ENCODE measurements around the gene MRPL2. TPM values are rescaled to one million over a fixed set of nuclear protein-coding genes. Genes with fewer than 3 reads are reported as not detected.

Gene MRPL2
- total and polyA plus RNA-seq, 11 donors: 54.0 to 142 (median 88.4) TPM

DNA sequence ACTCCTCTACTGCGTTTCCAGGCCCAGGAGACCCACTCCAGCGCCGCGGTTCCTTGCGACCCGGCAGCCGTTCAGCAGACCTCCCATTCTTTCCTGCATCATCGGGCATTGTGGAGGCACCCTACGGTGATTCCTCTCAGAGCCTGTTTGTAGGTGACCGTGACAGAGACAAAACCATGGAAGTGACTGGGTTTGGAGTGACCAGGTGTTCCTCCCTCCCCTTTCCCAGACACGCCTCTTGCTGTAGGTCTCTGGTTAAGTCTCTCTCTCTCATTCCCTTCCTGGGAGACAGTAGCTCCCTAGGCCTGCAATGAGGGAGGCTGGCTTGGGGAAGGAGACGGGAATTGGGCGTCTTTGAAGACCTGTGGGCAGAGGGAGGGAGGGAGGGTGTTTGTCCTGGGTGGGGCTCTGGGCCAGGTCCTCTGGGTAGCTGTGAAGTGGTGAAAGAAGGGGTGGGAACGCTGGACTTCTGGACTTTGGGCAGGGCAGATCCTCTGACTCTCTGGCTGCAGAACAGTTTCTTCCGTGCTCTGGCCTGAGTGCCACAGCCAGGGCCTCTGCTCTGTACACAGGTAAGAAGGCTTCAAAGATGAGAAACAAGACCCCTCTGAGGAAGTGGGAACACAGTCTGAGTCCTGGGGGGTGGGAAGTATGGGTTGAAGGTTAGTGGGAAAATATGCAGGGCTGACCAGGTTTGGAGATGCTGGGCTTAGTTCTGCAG is 960 bp upstream of the MRPL2 start:
- 7 to 18% (median 10%) methylated on average over 8 to 15 of the region's 15 CpGs for WGBS, 4 donors

DNA sequence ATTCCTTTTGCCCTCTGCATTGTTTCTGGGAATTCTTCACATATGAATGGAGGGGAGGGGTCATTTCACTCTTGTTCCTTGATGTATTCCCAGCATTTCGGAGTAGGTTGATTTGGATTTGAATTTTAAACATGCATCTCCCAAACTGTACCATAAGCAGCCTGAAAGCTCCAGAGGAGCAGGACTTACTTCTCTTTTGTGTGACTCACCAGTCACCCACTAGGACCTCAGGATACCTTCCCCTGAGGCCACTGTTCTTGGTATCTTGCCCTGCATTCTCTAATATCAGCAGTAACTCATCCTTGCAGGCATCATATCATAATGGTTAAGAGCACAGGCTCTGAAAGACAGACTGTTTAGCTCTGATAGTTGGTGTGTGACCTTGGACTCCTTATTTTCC is 703 bp downstream of the MRPL2 start:
- TF ChIP-seq CTCF (IDR thresholded peaks at IDR 0.05) (no peak), POLR2A (IDR thresholded peaks at IDR 0.05) (no peak)
- Histone ChIP-seq H3K27ac (peak overlapping the region in 9 of 12 donors; percentile 79 to 92 (median 88)), H3K4me3 (peak overlapping the region; percentile 69 to 96 (median 84)), H3K4me1 (peaks cover 0 to 44% (median 24%) of the 10 kb centered on the region in 12 donors), H3K27me3 (no peaks in the 10 kb centered on the region), H3K9me3 (no peaks in the 10 kb centered on the region), H3K36me3 (peaks cover 0 to 47% (median 39%) of the 10 kb centered on the region in 9 donors)
- DNase-seq: no peak
- 73 to 85% (median 82%) methylated on average over 1 of the region's 1 CpG for WGBS, 4 donors
- no peak for ATAC-seq
- intact Hi-C loops (cut with DNase I): loop anchor here in 3 of 10 donors (2.0 to 10.0 kb wide), 3 partner anchors 74 to 154 kb away; partner anchors contain the start of genes PPP2R5D (in 1 of the 3) and SRF (in 1 of the 3)

More for the DNA sequence above, 960 bp upstream of the MRPL2 start:
- ATAC-seq (peak in 3 of 4 donors; percentile 5 to 16 (median 15)), DNase-seq (peak in 1 of 5 donors; percentile 35)
- peaks cover 0 to 34% (median 19%) of the 10 kb centered on the region in 12 donors for H3K4me1 ChIP-seq
- no peaks in the 10 kb centered on the region for H3K9me3 ChIP-seq
- intact Hi-C loops (cut with DNase I): loop anchor here in 2 of 10 donors (5.0 to 10.0 kb wide), 2 partner anchors 43 to 155 kb away; no protein-coding TSS in a partner anchor
- H3K36me3 ChIP-seq: peaks cover 0 to 56% (median 39%) of the 10 kb centered on the region in 9 donors
- TF ChIP-seq POLR2A (IDR thresholded peaks at IDR 0.05): no peak
- TF ChIP-seq CTCF (IDR thresholded peaks at IDR 0.05): no peak
- no peaks in the 10 kb centered on the region for H3K27me3 ChIP-seq
- peak overlapping the region; percentile 67 to 98 (median 88) for H3K27ac ChIP-seq
- peak overlapping the region; percentile 69 to 96 (median 84) for H3K4me3 ChIP-seq

- no peak overlapping the region for H3K4me3 ChIP-seq
- TF ChIP-seq CTCF (IDR thresholded peaks at IDR 0.05) (no peak), POLR2A (IDR thresholded peaks at IDR 0.05) (no peak)
- H3K27ac ChIP-seq: no peak overlapping the region
- H3K27me3 ChIP-seq: no peaks in the 10 kb centered on the region
- intact Hi-C loops (cut with DNase I): loop anchor here in 3 of 10 donors (2.0 to 10.0 kb wide), 3 partner anchors 41 to 151 kb away; partner anchors contain the start of genes KLHDC3 (in 1 of the 3) and SRF (in 1 of the 3)
- 88 to 90% (median 88%) methylated on average over 8 of the region's 8 CpGs for WGBS, 4 donors
- DNase-seq: no peak
- H3K36me3 ChIP-seq: peaks cover 0 to 37% (median 31%) of the 10 kb centered on the region in 9 donors
- ATAC-seq: no peak
- H3K9me3 ChIP-seq: no peaks in the 10 kb centered on the region
- peaks cover 0 to 46% (median 28%) of the 10 kb centered on the region in 12 donors for H3K4me1 ChIP-seq
Measured at GRCh38 chr6:43055966-43056365, 3.3 kb downstream of the MRPL2 start.

Measured in heart left ventricle (tissue), 16 donors.